Measurements from ENCODE around the gene SCP2.

The SCP2 gene

DNA sequence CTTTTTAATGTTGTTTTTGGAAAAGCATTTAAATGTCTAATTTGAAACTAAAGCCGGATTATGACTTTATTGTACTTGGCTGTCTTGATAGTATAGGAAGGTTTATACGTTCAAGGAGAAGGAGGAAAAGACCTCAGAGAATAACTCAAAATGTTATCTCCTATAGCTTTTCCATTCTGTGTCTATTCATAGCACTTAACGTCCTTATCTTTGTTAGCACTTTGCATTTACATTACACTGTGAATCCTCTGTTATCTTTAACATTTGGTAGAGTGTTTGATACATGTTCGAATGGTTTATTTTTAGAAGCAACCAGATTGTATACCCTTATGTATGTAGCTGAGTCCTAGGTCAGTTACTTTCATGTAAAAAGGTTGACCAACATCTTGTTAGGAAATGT lies 84.1 kb downstream of the SCP2 start:
- H3K4me3 ChIP-seq (ENCODE audit: low read depth, low read length) = no peak overlapping the region
- DNase-seq (ENCODE audit: low read depth, low spot score) = no peak
- CTCF ChIA-PET = interaction anchor here (1.3 kb wide), 1 partner anchor 15 kb away, joined by 3 read pairs; no protein-coding TSS in a partner anchor
- POLR2A ChIA-PET = no interaction called here
- TF ChIP-seq, protein P1, sequence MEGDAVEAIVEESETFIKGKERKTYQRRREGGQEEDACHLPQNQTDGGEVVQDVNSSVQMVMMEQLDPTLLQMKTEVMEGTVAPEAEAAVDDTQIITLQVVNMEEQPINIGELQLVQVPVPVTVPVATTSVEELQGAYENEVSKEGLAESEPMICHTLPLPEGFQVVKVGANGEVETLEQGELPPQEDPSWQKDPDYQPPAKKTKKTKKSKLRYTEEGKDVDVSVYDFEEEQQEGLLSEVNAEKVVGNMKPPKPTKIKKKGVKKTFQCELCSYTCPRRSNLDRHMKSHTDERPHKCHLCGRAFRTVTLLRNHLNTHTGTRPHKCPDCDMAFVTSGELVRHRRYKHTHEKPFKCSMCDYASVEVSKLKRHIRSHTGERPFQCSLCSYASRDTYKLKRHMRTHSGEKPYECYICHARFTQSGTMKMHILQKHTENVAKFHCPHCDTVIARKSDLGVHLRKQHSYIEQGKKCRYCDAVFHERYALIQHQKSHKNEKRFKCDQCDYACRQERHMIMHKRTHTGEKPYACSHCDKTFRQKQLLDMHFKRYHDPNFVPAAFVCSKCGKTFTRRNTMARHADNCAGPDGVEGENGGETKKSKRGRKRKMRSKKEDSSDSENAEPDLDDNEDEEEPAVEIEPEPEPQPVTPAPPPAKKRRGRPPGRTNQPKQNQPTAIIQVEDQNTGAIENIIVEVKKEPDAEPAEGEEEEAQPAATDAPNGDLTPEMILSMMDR (IDR thresholded peaks at IDR 0.05; ENCODE audit: insufficient read depth, low read length, missing control alignments) = no peak

DNA sequence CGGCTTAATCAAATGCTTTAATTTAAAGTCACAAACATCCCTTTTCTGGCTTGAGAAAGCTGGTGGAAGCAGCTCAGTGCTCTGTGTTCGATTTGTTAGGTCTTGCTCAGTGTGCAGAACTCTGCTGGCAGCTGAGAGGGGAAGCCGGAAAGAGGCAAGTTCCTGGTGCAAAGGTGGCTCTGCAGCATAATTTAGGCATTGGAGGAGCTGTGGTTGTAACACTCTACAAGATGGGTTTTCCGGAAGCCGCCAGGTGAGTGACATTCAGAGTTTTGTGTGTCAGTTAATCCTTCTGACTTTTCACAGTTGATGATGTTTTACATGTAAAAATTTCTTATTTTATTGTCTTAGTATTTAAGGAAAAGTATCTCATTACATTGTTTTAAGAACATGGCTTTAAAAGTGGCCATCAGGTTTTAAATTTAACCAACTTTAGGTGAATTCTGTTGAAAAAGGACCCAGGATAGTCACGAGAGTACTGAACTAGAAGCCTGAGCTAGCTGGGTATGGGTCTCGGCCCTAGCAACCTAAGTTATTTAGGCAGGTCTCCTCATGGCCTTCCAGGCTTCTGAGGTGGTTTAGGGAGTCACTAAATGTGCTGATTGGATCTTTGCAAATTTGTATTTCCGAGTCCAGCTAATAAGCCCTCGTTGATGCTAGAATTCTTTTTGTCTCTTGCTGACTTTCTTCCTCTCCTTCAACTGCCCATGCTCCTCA lies 87.9 kb downstream of the SCP2 start:
- peak; percentile 60 for DNase-seq (ENCODE audit: low read depth, low spot score)
- H3K4me3 ChIP-seq (ENCODE audit: low read depth, low read length) = peak overlapping the region; percentile 76
- CTCF ChIA-PET = interaction anchor here (0.6 to 1.5 kb wide), 5 partner anchors 12 to 172 kb away, joined by 3 to 5 read pairs (median 4); no protein-coding TSS in a partner anchor
- TF ChIP-seq, protein P1 (IDR thresholded peaks at IDR 0.05; ENCODE audit: insufficient read depth, low read length, missing control alignments) = no peak
- POLR2A ChIA-PET = interaction anchor here (0.7 to 1.0 kb wide), 3 partner anchors 10 to 81 kb away, joined by 3 to 4 read pairs (median 4); no protein-coding TSS in a partner anchor

DNA sequence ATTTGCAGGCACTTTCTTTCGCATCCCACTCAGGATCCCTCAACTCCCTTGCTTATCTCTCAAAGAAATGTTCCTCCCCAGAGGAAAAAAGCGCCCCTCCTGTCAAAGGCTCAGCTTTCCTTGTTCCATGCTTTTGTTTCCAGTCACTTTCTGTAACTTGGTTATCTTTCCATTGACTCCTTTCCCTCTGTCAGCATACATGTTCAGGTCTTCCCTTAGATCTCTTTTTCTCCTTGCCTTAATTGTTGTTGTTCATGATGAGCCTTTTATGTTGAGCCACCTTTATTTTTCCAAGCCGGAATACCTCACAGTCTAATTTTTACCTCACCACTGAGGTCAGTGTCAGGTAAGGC lies 88.4 kb downstream of the SCP2 start:
- TF ChIP-seq, protein P1 (IDR thresholded peaks at IDR 0.05; ENCODE audit: insufficient read depth, low read length, missing control alignments) = no peak
- DNase-seq (ENCODE audit: low read depth, low spot score) = no peak
- H3K4me3 ChIP-seq (ENCODE audit: low read depth, low read length) = peak overlapping the region; percentile 76
- ChIA-PET POLR2A (interaction anchor here (0.7 kb wide), 1 partner anchor 81 kb away, joined by 4 read pairs; no protein-coding TSS in a partner anchor), CTCF (interaction anchor here (1.5 kb wide), 1 partner anchor 32 kb away, joined by 5 read pairs; no protein-coding TSS in a partner anchor)

GRCh38 chr1:53016705-53017104 lies 89.6 kb downstream of the SCP2 start:
- H3K4me3 ChIP-seq (ENCODE audit: low read depth, low read length) = no peak overlapping the region; the same call in 1 of the 2 replicates
- ChIA-PET POLR2A (no interaction called here), CTCF (no interaction called here)
- no peak for DNase-seq (ENCODE audit: low read depth, low spot score)
- TF ChIP-seq, protein P1 (IDR thresholded peaks at IDR 0.05; ENCODE audit: insufficient read depth, low read length, missing control alignments) = no peak

- H3K4me3 ChIP-seq (ENCODE audit: low read depth, low read length) = no peak overlapping the region
- DNase-seq (ENCODE audit: low read depth, low spot score) = no peak
- TF ChIP-seq, protein P1 (IDR thresholded peaks at IDR 0.05; ENCODE audit: insufficient read depth, low read length, missing control alignments) = no peak
- ChIA-PET CTCF (no interaction called here), POLR2A (no interaction called here)
These were observed 93.5 kb downstream of the SCP2 start for GRCh38 chr1:53020588-53020987.

DNA sequence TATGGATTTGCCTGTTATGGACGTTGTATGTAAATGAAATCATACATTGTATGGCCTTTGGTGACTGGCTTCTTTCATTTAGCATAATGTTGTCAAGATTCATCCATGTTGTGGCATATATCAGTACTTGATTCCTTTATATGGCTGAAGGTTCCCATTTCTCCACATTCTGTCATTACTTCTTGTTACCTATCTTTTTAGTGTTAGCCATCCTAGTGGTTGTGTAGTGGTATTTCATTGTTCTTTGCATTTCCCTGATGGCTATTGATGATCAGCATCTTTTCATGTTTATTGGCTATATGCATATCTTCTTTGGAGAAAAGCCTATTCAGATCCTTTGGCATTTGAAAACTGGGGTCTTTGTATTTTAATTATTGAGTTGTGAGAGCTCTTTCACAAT lies 95.1 kb downstream of the SCP2 start:
- TF ChIP-seq, protein P1 (IDR thresholded peaks at IDR 0.05; ENCODE audit: insufficient read depth, low read length, missing control alignments) = no peak
- ChIA-PET POLR2A (no interaction called here), CTCF (no interaction called here)
- no peak overlapping the region for H3K4me3 ChIP-seq (ENCODE audit: low read depth, low read length)
- no peak for DNase-seq (ENCODE audit: low read depth, low spot score)

Data from AG04449 (cell line).